ENCODE measurements around the gene KCNMB4. TPM values are rescaled to one million over a fixed set of nuclear protein-coding genes. Genes with fewer than 3 reads are reported as not detected.

Gene KCNMB4
- polyA plus RNA-seq, 1 donor (not counting 4 experiments of a cell fraction or from before 2014, with no cell fraction given): 0.77 TPM

GRCh38 chr12:70393787-70394499, 27.9 kb downstream of the KCNMB4 start:
- DNase-seq (ENCODE audit: low read depth, low spot score): peak; percentile 2

GRCh38 chr12:70398002-70398401, 31.9 kb downstream of the KCNMB4 start:
- DNase-seq (ENCODE audit: low read depth, low spot score) (no peak), FAIRE-seq (no peak)
- Histone ChIP-seq H4K20me1 (ENCODE audit: control insufficient read depth, extremely low read depth, insufficient read depth, low read length) (no peaks in the 10 kb centered on the region), H3K9me3 (ENCODE audit: control insufficient read depth, low read depth, low read length) (no peaks in the 10 kb centered on the region), H2AFZ (ENCODE audit: control insufficient read depth, low read length) (no peak overlapping the region), H3K9ac (ENCODE audit: control insufficient read depth, extremely low read depth, insufficient read depth, low read length) (no peak overlapping the region), H3K4me1 (ENCODE audit: control insufficient read depth, extremely low read depth, insufficient read depth, low read length) (peaks cover 10% of the 10 kb centered on the region), H3K9me1 (ENCODE audit: control insufficient read depth, extremely low read depth, insufficient read depth, low read length) (no peaks in the 10 kb centered on the region), H3K27ac (ENCODE audit: control insufficient read depth, insufficient read depth, low read length) (no peak overlapping the region), H3K27me3 (ENCODE audit: control insufficient read depth, extremely low read depth, insufficient read depth, low read length) (no peaks in the 10 kb centered on the region), H3K79me2 (ENCODE audit: control insufficient read depth, insufficient read depth, low read length) (no peaks in the 10 kb centered on the region), H3K4me3 (ENCODE audit: control insufficient read depth in 2 of 3, extremely low read depth in 1 of 3, insufficient read depth in 2 of 3, low read depth in 1 of 3, low read length in 3 of 3) (no peak overlapping the region), H3K4me2 (ENCODE audit: control insufficient read depth, extremely low read depth, insufficient read depth, low read depth, low read length) (no peak overlapping the region), H3K36me3 (ENCODE audit: control insufficient read depth in 2 of 2, extremely low read depth in 1 of 2, insufficient read depth in 2 of 2, low read length in 2 of 2) (no peaks in the 10 kb centered on the region)
- dilution Hi-C loops (cut with MboI; ENCODE audit: extremely low pct_ligation_motif_present, low sequenced_read_pairs): no loop called here
- TF ChIP-seq CTCF (optimal IDR thresholded peaks at IDR 0.05 in 1 of 3, IDR thresholded peaks at IDR 0.05 in 1 of 3, conservative IDR thresholded peaks at IDR 0.05 in 1 of 3; ENCODE audit: extremely low read depth in 1 of 3, insufficient read depth in 2 of 3, low read length in 3 of 3): no peak

More at GRCh38 chr12:70393787-70394499, 27.9 kb downstream of the KCNMB4 start:
- Histone ChIP-seq H3K4me2 (ENCODE audit: control insufficient read depth, extremely low read depth, insufficient read depth, low read depth, low read length) (no peak overlapping the region), H3K36me3 (ENCODE audit: control insufficient read depth in 2 of 2, extremely low read depth in 1 of 2, insufficient read depth in 2 of 2, low read length in 2 of 2) (no peaks in the 10 kb centered on the region), H3K9ac (ENCODE audit: control insufficient read depth, extremely low read depth, insufficient read depth, low read length) (no peak overlapping the region), H3K9me3 (ENCODE audit: control insufficient read depth, low read depth, low read length) (no peaks in the 10 kb centered on the region), H2AFZ (ENCODE audit: control insufficient read depth, low read length) (no peak overlapping the region), H4K20me1 (ENCODE audit: control insufficient read depth, extremely low read depth, insufficient read depth, low read length) (no peaks in the 10 kb centered on the region), H3K27ac (ENCODE audit: control insufficient read depth, insufficient read depth, low read length) (no peak overlapping the region), H3K4me1 (ENCODE audit: control insufficient read depth, extremely low read depth, insufficient read depth, low read length) (peaks cover 10% of the 10 kb centered on the region), H3K9me1 (ENCODE audit: control insufficient read depth, extremely low read depth, insufficient read depth, low read length) (no peaks in the 10 kb centered on the region), H3K79me2 (ENCODE audit: control insufficient read depth, insufficient read depth, low read length) (no peaks in the 10 kb centered on the region), H3K4me3 (ENCODE audit: control insufficient read depth in 2 of 3, extremely low read depth in 1 of 3, insufficient read depth in 2 of 3, low read depth in 1 of 3, low read length in 3 of 3) (no peak overlapping the region), H3K27me3 (ENCODE audit: control insufficient read depth, extremely low read depth, insufficient read depth, low read length) (no peaks in the 10 kb centered on the region)
- peak; percentile 78 for FAIRE-seq
- TF ChIP-seq CTCF (optimal IDR thresholded peaks at IDR 0.05 in 1 of 3, IDR thresholded peaks at IDR 0.05 in 1 of 3, conservative IDR thresholded peaks at IDR 0.05 in 1 of 3; ENCODE audit: extremely low read depth in 1 of 3, insufficient read depth in 2 of 3, low read length in 3 of 3) (no peak), EZH2 (IDR thresholded peaks at IDR 0.05; ENCODE audit: low read length) (no peak)
- dilution Hi-C loops (cut with MboI; ENCODE audit: extremely low pct_ligation_motif_present, low sequenced_read_pairs): no loop called here

Data from keratinocyte (primary cell).